H1 (cell line): ENCODE data around the gene TIFAB. TPM values are rescaled to one million over a fixed set of nuclear protein-coding genes. Genes with fewer than 3 reads are reported as not detected.

Source experiments
- CHD7 ChIP-seq: fragments of 300-600 bp; sonication (generic); IDR thresholded peaks from 2 replicates; pipeline ENCODE4 v1.7.1; 2012; ENCODE audit warnings: low read length, moderate library complexity, mild to moderate bottlenecking, inconsistent platforms; ENCODE audit not compliant: insufficient replicate concordance
- PHF8 ChIP-seq: fragments of 200-600 bp; sonication (generic); conservative IDR thresholded peaks from 2 replicates; pipeline ENCODE4 v1.7.1; 2012; ENCODE audit warnings: low read depth, mild to moderate bottlenecking, inconsistent platforms, low read length, moderate library complexity
- POU5F1 ChIP-seq: IDR thresholded peaks from 2 replicates; pipeline ENCODE4 v1.6.1; 2011; ENCODE audit warnings: low read depth, mild to moderate bottlenecking, low read length, moderate library complexity
- SAP30 ChIP-seq: fragments of 300-600 bp; sonication (generic); IDR thresholded peaks from 2 replicates; pipeline ENCODE4 v1.7.1; 2012; ENCODE audit warnings: low read length, moderate library complexity, mild to moderate bottlenecking, inconsistent platforms; ENCODE audit not compliant: insufficient read depth, insufficient replicate concordance
- TAF1 ChIP-seq: IDR thresholded peaks from 2 replicates; pipeline ENCODE4 v1.6.1; 2011; ENCODE audit warnings: mild to moderate bottlenecking, low read depth, low read length
- polyA plus RNA-seq, 7 experiments: library from polyadenylated mRNA; depleted of rRNA in 3 of 7; stranded (reverse) in 5 of 7; unstranded in 2 of 7; fragments of >200 nt in 5 of 7; fragments of 200-250 nt in 2 of 7; gene quantifications; 1 replicate in 5 of 7; 2 replicates in 1 of 7; 4 replicates in 1 of 7; pipeline versions ENCODE4 v1.2.1 to v1.2.3, GENCODE V29; 2011 to 2013; ENCODE audit warnings: missing spikeins in 2 of 7, mixed read lengths in 2 of 7
- total RNA-seq: library from RNA; stranded (reverse); fragmentation: NEBNext Ultra II Directional; extraction: Animal tissue kit (Norgen Biotek cat#: 25700); gene quantifications from 2 replicates; pipeline ENCODE4 v1.2.1, GENCODE V29; 2021
- TF ChIP-seq, protein P1 (sequence below): IDR thresholded peaks from 2 replicates; pipeline ENCODE4 v1.6.1; 2011; ENCODE audit warnings: low read depth, mild to moderate bottlenecking, low read length; ENCODE audit not compliant: insufficient read depth
- TF ChIP-seq, protein P2 (sequence below): IDR thresholded peaks from 2 replicates; pipeline ENCODE4 v1.6.1; 2012; ENCODE audit warnings: inconsistent platforms

The TIFAB gene
- total and polyA plus RNA-seq, 2 of the 8 experiments (the other 6 are each of a cell fraction or from before 2014, with no cell fraction given) = not detected

DNA sequence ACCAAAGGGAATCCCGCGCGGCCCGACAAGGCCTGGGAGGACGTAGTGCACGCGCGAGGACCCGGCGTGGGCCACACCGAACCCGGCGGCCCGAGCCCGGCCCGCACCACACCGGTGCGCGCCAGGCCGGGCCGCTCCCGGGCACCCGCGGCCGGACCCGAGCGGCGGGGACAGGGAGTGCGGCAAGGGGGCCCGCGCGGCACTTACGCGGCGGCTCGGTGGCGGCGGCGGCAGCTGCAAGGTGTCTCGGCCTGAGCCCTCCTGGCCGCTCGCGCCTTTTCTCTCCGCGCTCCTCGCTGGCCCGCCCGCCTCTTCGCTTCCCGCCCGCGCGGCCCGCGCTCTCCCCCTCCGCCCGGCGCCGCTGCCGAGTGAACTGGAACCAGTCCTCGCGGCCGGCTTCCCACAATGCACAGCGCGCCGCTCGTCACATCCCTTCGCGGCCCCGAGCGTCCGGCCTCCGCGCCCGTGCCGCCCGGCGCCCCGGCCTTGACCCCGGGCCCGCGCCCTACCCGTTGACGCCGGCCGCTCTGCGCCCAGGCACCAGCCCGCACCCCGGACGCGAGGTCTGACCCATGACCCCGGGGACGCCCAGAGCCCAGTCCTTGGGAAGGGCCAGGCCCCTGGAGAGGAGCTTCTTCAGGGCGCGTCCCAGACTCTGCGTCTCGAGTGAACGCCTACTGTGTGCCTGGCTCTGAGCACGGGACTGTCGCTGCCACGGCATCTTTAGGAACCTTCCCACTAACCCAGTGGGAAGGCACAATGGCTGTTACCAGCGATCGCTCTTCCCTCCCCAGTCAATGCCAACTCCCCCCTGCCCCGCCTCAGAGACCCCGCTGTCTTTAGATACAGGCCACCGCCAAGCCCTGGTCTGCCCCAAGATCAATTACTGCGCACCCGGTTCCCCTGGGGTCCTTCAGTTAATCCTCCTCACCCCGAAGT lies 53.0 kb downstream of the TIFAB start, which contains the start of gene MACROH2A1 (continued):
- TF ChIP-seq CHD7 (no peak), PHF8 (peak; percentile 55), POU5F1 (no peak), SAP30 (no peak), TAF1 (peak; percentile 78)
- TF ChIP-seq, protein P1, sequence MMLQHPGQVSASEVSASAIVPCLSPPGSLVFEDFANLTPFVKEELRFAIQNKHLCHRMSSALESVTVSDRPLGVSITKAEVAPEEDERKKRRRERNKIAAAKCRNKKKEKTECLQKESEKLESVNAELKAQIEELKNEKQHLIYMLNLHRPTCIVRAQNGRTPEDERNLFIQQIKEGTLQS = no peak
- TF ChIP-seq, protein P2, sequence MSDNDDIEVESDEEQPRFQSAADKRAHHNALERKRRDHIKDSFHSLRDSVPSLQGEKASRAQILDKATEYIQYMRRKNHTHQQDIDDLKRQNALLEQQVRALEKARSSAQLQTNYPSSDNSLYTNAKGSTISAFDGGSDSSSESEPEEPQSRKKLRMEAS = peak; percentile 64
